Aorta (tissue), 5 donors: ENCODE measurements around the gene APBB1IP. TPM values are rescaled to one million over a fixed set of nuclear protein-coding genes. Genes with fewer than 3 reads are reported as not detected.
"Not testable (repeated sequence)": the region's sequence is repeated elsewhere in the genome, so short reads cannot be mapped to it uniquely, and the experiment has no call there.

Experiments
- ATAC-seq: fragments of 200-7000 bp; cut with Tn5 transposase; one replicate; pipeline ENCODE4 v1.9.1; 2022; ENCODE audit warnings: moderate library complexity; ENCODE audit not compliant: low FRiP score
- DNase-seq, 2 donors: peaks; one replicate each; pipeline ENCODE4 v3.0.0-alpha.2; 2020
- H3K27ac ChIP-seq, 2 donors: one replicate each; pipeline ENCODE4 v1.5.1; 2013; ENCODE audit warnings: low read length in 2 of 2, mild to moderate bottlenecking in 2 of 2, moderate library complexity in 2 of 2, control low read depth in 1 of 2, inconsistent platforms in 1 of 2, low read depth in 1 of 2
- H3K27me3 ChIP-seq, 2 donors: one replicate each; pipeline ENCODE4 v1.6.1; 2013; ENCODE audit warnings: control low read depth in 1 of 2, low read length in 1 of 2, mild to moderate bottlenecking in 1 of 2, moderate library complexity in 1 of 2; ENCODE audit not compliant: insufficient read depth in 2 of 2, control insufficient read depth in 1 of 2
- H3K36me3 ChIP-seq, 2 donors: one replicate each; pipeline ENCODE4 v1.6.1; 2013; ENCODE audit warnings: control low read depth in 1 of 2, low read length in 1 of 2, mild to moderate bottlenecking in 1 of 2; ENCODE audit not compliant: insufficient read depth in 2 of 2, control insufficient read depth in 1 of 2
- H3K4me1 ChIP-seq, 2 donors: one replicate each; pipeline ENCODE4 v1.6.1; 2013; ENCODE audit warnings: low read length in 2 of 2, control low read depth in 1 of 2, mild to moderate bottlenecking in 1 of 2, moderate library complexity in 1 of 2; ENCODE audit not compliant: insufficient read depth in 2 of 2, control insufficient read depth in 1 of 2
- H3K4me3 ChIP-seq, 2 donors: one replicate each; pipeline ENCODE4 v1.5.1; 2013; ENCODE audit warnings: low read length in 2 of 2, control low read depth in 1 of 2, mild to moderate bottlenecking in 1 of 2
- H3K9me3 ChIP-seq: one replicate; pipeline ENCODE4 v1.6.1; 2013; ENCODE audit warnings: mild to moderate bottlenecking, low read length; ENCODE audit not compliant: control insufficient read depth
- WGBS, 2 donors: extraction: QIAGEN DNeasy Blood & Tissue Kit; methylation state at CpG; one replicate each; pipeline ENCODE4 v1.1.7; 2013; 5-methylcytosine and 5-hydroxymethylcytosine counted together
- intact Hi-C, 2 donors: fragments of 100-400 bp; cut with DNase I; formaldehyde crosslinking; loops; one replicate each; pipeline versions ENCODE4 v1.14.2 to v1.15.0; 2022
- long read RNA-seq, 2 donors: library from polyadenylated mRNA; unstranded; transcript quantifications; one replicate each; pipeline ENCODE4 v2.0.0, GENCODE V29; 2020 to 2021
- polyA plus RNA-seq, 2 donors: library from polyadenylated mRNA; stranded (reverse); fragments of 200-250 nt; gene quantifications; one replicate each; pipeline ENCODE4 v1.2.3, GENCODE V29; 2013
- total RNA-seq, 2 donors: library from RNA; stranded (reverse); fragmentation: NEBNext Ultra II Directional; extraction: Animal tissue kit (Norgen Biotek cat#: 25700); gene quantifications; one replicate each; pipeline ENCODE4 v1.2.1, GENCODE V29; 2021
- donor health status: healthy with polysubstance abuse.
- donor health status: Bipolar disorder and iron deficiency.
- donor health status: DM: no; HTN: no; CAD: no.
- donor health status: DM: no; HTN: no; CAD: no.
- donor health status: DM: yes; HTN: yes; CAD: no.

The APBB1IP gene, protein sequence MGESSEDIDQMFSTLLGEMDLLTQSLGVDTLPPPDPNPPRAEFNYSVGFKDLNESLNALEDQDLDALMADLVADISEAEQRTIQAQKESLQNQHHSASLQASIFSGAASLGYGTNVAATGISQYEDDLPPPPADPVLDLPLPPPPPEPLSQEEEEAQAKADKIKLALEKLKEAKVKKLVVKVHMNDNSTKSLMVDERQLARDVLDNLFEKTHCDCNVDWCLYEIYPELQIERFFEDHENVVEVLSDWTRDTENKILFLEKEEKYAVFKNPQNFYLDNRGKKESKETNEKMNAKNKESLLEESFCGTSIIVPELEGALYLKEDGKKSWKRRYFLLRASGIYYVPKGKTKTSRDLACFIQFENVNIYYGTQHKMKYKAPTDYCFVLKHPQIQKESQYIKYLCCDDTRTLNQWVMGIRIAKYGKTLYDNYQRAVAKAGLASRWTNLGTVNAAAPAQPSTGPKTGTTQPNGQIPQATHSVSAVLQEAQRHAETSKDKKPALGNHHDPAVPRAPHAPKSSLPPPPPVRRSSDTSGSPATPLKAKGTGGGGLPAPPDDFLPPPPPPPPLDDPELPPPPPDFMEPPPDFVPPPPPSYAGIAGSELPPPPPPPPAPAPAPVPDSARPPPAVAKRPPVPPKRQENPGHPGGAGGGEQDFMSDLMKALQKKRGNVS
- 10 to 100 TPM; 11.0 to 18.5 TPM for total RNA-seq
- 1 to 10 TPM in 1 of 2 donors, under 1 TPM in 1; 0.82 to 4.4 TPM for polyA plus RNA-seq
- long read RNA-seq, donor 1, partial matches to known transcripts = 17 of 23 reads
- long read RNA-seq, donor 1, other reads (novel, unspliced or antisense) = 5 of 23 reads
- long read RNA-seq, donor 2, partial matches to known transcripts = 5 of 15 reads
- long read RNA-seq, donor 2, other reads (novel, unspliced or antisense) = 10 of 15 reads

GRCh38 chr10:26437637-26438461 is at the start of gene APBB1IP:
Gene APBB1IP, plus strand, starts transcription at chr10:26438341. Its CDS starts 53,986 bp downstream, at chr10:26492327.
- peak; percentile 89 for DNase-seq
- ATAC-seq = peak; percentile 92
- Histone ChIP-seq H3K4me1 (no peaks in the 10 kb centered on the region), H3K9me3 (peaks cover 3% of the 10 kb centered on the region), H3K4me3 (no peak within 1 kb of the TSS), H3K36me3 (no peaks in the 10 kb centered on the region), H3K27ac (no peak within 1 kb of the TSS), H3K27me3 (no peaks in the 10 kb centered on the region)
- WGBS, 2 donors = 19 to 21% methylated on average over 36 of the region's 36 CpGs
- intact Hi-C loops = no loop called here

DNA sequence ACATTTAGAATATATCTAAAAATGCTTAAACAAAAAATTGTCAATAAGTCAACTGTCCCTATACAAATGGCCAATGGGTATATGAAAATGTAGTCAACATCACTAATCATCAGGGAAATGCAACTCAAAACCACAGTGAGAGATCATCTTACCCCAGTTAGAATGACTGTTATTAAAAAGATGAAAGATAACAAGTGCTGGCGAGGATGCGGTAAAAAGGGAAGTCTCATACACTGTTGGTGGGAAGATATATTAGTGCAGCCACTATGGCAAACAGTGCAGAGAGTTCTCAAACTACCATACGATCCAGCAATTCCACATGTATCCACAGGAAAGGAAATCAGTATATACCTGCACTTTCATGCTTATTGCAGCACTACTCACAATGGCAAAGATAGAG is 48.6 kb upstream of the APBB1IP start:
- DNase-seq = no peak

DNA sequence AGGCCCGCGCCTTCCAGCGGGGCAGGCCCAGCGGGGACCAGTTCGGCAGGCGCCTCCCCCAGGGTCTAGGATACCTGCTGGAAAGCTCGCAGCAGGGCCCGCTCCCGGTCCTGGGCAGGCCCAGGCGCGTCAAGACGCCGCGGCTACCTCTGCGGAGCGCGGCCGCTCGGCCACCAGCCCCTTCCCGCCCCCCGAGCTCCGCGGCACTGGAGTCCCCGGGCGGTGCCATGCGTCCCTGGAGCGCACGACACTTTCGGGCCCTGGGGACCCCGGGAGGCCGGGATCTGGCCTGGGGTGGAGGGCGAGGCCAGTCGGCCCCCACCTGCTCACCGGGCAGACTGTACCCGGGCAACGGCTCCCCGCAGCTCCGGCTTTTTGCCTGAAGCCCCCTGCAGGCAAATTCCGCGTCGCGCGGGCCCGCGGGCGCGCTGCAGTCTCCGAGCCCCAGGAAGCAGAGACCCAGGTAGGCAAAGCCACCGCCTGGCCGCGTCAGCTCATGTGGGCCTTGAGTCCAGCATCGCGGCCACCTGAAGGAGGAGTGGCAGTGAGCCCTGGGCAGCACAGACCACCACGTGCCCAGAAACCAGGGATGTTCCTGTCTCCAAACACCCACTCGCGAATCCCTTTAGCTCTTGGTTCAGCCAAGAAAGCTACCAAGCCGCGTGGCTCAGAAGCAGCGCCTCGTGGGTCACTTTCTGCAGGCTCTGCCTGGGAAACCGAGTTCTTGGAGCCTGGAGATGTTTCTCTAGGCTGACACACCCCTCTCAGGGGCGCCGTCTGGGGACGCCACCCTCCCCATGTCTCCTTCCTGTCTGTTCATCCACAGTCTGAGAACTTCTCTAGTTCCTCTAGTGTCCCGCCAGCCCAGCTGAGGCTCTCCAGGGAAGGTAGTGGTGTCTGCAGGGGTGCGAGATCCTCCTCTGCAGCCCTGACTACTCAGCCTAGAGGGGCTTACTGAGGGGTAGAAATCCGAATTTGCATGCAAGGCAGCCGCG is 46.1 kb upstream of the APBB1IP start:
- peak in 1 of 2 donors; percentile 56 for DNase-seq
- 14 to 15% methylated on average over 67 to 69 of the region's 69 CpGs for WGBS, 2 donors
- H3K9me3 ChIP-seq = peaks cover 1% of the 10 kb centered on the region
- peak; percentile 41 for ATAC-seq
- H3K27me3 ChIP-seq = no peaks in the 10 kb centered on the region
- intact Hi-C loops = no loop called here
- no peaks in the 10 kb centered on the region for H3K36me3 ChIP-seq
- H3K4me1 ChIP-seq = no peaks in the 10 kb centered on the region
- no peak overlapping the region for H3K4me3 ChIP-seq
- no peak overlapping the region for H3K27ac ChIP-seq

More for the DNA sequence above, 48.6 kb upstream of the APBB1IP start:
- H3K27me3 ChIP-seq = no peaks in the 10 kb centered on the region
- no peak overlapping the region for H3K27ac ChIP-seq
- WGBS, 2 donors = 91 to 95% methylated on average over 3 of the region's 3 CpGs
- peaks cover 1% of the 10 kb centered on the region for H3K9me3 ChIP-seq
- no peak for ATAC-seq
- no peaks in the 10 kb centered on the region for H3K36me3 ChIP-seq
- intact Hi-C loops = no loop called here
- no peaks in the 10 kb centered on the region for H3K4me1 ChIP-seq
- no peak overlapping the region for H3K4me3 ChIP-seq

GRCh38 chr10:26398353-26398752 is 39.8 kb upstream of the APBB1IP start:
- H3K4me1 ChIP-seq, H3K36me3 ChIP-seq, DNase-seq, H3K27me3 ChIP-seq, H3K27ac ChIP-seq, H3K4me3 ChIP-seq, intact Hi-C loops, H3K9me3 ChIP-seq, ATAC-seq: not testable (repeated sequence)
- 84 to 88% methylated on average over 2 of the region's 2 CpGs for WGBS, 2 donors

DNA sequence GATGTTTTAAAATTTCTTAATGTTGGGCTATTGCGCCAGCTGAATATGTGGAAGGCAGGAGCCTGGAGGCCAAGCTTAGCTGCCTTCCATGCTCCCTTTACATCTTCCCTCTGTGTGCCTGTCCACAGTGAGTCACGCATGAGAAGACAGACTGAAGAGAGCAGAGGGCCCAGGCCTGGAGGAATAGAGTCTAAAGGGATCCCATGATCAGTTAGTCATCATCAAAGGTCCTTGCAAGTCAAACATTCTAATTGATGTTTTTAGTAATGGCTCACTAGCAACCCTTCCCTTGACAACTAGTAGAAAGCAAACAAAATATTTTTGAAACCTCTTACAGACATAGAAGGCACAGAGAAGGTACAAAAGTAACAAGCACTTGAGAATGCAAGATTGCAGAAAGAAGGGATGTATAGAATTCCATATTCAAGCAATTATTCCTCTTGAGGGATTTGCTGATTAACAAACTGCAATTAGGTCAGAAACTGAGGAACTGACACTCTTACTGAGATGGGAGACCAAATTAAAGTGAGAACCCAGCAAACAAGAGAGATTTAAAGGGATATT is 30.7 kb upstream of the APBB1IP start:
- no peak for DNase-seq
- 85 to 86% methylated on average over 2 of the region's 2 CpGs for WGBS, 2 donors
- H3K27me3 ChIP-seq = no peaks in the 10 kb centered on the region
- no peak for ATAC-seq
- no peak overlapping the region for H3K27ac ChIP-seq
- peaks cover 2% of the 10 kb centered on the region for H3K9me3 ChIP-seq
- H3K4me3 ChIP-seq = no peak overlapping the region
- H3K4me1 ChIP-seq = no peaks in the 10 kb centered on the region
- no peaks in the 10 kb centered on the region for H3K36me3 ChIP-seq
- intact Hi-C loops = no loop called here

DNA sequence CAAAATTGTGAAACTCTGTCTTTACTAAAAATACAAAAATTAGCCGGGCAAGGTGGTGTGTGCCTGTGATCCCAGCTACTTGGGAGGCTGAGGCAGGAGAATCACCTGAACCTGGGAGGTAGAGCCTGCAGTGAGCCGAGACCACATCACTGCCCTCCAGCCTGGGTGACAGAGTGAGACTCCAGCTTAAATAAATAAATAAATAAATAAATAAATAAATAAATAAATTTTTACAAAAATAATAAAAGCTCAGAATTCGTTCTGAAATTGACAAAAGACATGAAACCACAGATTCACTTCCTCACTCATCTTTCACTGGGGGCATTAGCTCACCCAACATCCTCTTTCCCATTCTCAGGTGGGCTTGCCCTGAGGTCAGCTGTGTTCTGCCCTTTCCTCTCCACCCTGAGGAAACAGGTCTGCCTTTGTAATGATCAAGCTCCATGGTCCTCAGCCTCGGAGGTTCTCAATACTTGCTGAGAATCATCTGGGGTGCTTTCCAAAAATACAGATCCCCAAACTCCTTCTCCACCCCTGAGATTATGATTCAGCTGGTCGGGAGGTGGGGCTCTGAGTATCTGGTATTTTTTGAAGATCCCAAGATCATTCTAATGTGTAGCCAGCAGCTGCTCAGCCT is 29.2 kb upstream of the APBB1IP start:
- H3K36me3 ChIP-seq = no peaks in the 10 kb centered on the region
- no peak for ATAC-seq
- intact Hi-C loops = no loop called here
- H3K27me3 ChIP-seq = no peaks in the 10 kb centered on the region
- no peak for DNase-seq
- H3K27ac ChIP-seq = no peak overlapping the region
- H3K4me3 ChIP-seq = no peak overlapping the region
- H3K9me3 ChIP-seq = peaks cover 2% of the 10 kb centered on the region
- no peaks in the 10 kb centered on the region for H3K4me1 ChIP-seq
- 78 to 80% methylated on average over 5 of the region's 5 CpGs for WGBS, 2 donors

DNA sequence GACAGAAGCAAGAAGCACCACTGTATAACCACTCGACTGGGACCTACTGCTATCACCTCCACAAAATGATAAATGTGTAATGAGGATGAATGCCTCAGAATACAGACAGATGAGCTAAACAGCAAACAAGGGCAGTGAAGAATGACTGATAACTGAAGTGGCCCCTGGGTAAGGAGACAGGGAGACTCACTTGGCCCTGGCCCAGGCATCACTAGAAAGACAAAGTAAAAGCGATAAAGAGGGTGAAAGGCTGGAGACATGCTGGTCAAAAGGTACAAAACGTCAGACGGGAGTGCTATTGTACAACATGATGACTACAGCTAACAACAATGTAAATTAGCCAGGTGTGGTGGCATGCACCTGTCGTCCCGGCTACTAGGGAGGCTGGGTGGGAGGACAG is 27.8 kb upstream of the APBB1IP start:
- Histone ChIP-seq H3K27me3 (no peaks in the 10 kb centered on the region), H3K4me3 (no peak overlapping the region), H3K27ac (no peak overlapping the region), H3K9me3 (no peaks in the 10 kb centered on the region), H3K36me3 (no peaks in the 10 kb centered on the region), H3K4me1 (no peaks in the 10 kb centered on the region)
- 68 to 80% methylated on average over 6 of the region's 6 CpGs for WGBS, 2 donors
- intact Hi-C loops = no loop called here
- DNase-seq (no peak), ATAC-seq (no peak)
